CD4-positive, alpha-beta T cell treated with Interleukin-10 for 1 hour (primary cell): ENCODE measurements around the gene PIANP.

Experiments
- DNase-seq: peaks from one replicate; pipeline ENCODE4 v3.0.0-alpha.2; 2020

The PIANP gene

GRCh38 chr12:6664902-6665301, 35.7 kb downstream of the PIANP start:
- no peak for DNase-seq

- DNase-seq, result peak; percentile 99
These were observed 37.5 kb downstream of the PIANP start, which contains the start of gene ING4 for GRCh38 chr12:6662906-6663742. ING4 (minus strand) TSS chr12:6663119; CDS start chr12:6663101, 18 bp downstream.

- DNase-seq, result no peak
These were observed 38.1 kb downstream of the PIANP start for GRCh38 chr12:6662602-6662905.

- DNase-seq, result no peak
These were observed 46.6 kb downstream of the PIANP start for GRCh38 chr12:6653987-6654386.

- DNase-seq, result no peak
These were observed 47.3 kb downstream of the PIANP start for GRCh38 chr12:6653342-6653741.

- DNase-seq, result no peak
These were observed 48.2 kb downstream of the PIANP start for GRCh38 chr12:6652391-6652790.

- no peak for DNase-seq
These were observed 49.8 kb downstream of the PIANP start for GRCh38 chr12:6650832-6651231.

- DNase-seq, result peak; percentile 23
These were observed 53.5 kb downstream of the PIANP start, which contains the start of gene ACRBP for GRCh38 chr12:6647083-6647604. ACRBP (minus strand) TSS chr12:6647432; CDS start chr12:6647366, 66 bp downstream.

GRCh38 chr12:6646276-6647082, 54.1 kb downstream of the PIANP start:
- no peak for DNase-seq

GRCh38 chr12:6644903-6645302, 55.7 kb downstream of the PIANP start:
- no peak for DNase-seq

- no peak for DNase-seq
These were observed 56.4 kb downstream of the PIANP start for GRCh38 chr12:6644257-6644596.
